ENCODE results near the gene SLC12A5. TPM values are rescaled to one million over a fixed set of nuclear protein-coding genes. Genes with fewer than 3 reads are reported as not detected.
"Not testable (repeated sequence)": the region's sequence is repeated elsewhere in the genome, so short reads cannot be mapped to it uniquely, and the experiment has no call there.

Gene SLC12A5
- 1.3 TPM for polyA plus RNA-seq (ENCODE audit: insufficient read length)

- DNase-seq: no peak
Observed at GRCh38 chr20:46028772-46029371, at the start of gene SLC12A5. SLC12A5 (plus strand) TSS chr20:46029215; CDS start chr20:46029345, 130 bp downstream.

GRCh38 chr20:45981261-45981660 lies 47.8 kb upstream of the SLC12A5 start:
- no peak for DNase-seq

GRCh38 chr20:45983279-45983743 lies 45.7 kb upstream of the SLC12A5 start:
- DNase-seq: no peak

- DNase-seq: no peak
Observed at GRCh38 chr20:45985573-45985972, 43.4 kb upstream of the SLC12A5 start.

- DNase-seq: no peak
Observed at GRCh38 chr20:45987108-45987780, 41.8 kb upstream of the SLC12A5 start.

GRCh38 chr20:45988830-45989229 lies 40.2 kb upstream of the SLC12A5 start:
- not testable (repeated sequence) for DNase-seq

GRCh38 chr20:45991616-45992015 lies 37.4 kb upstream of the SLC12A5 start:
- no peak for DNase-seq

- no peak for DNase-seq
Observed at GRCh38 chr20:45993197-45993951, 35.6 kb upstream of the SLC12A5 start.

GRCh38 chr20:45994761-45995493 lies 34.1 kb upstream of the SLC12A5 start:
- DNase-seq: no peak

GRCh38 chr20:45995495-45996097 lies 33.4 kb upstream of the SLC12A5 start:
- DNase-seq: not testable (repeated sequence)

- DNase-seq: no peak
Observed at GRCh38 chr20:45997187-45997586, 31.8 kb upstream of the SLC12A5 start.

GRCh38 chr20:45998337-45998736 lies 30.7 kb upstream of the SLC12A5 start:
- no peak for DNase-seq

GRCh38 chr20:45998761-45999160 lies 30.3 kb upstream of the SLC12A5 start:
- no peak for DNase-seq

- DNase-seq: no peak
Observed at GRCh38 chr20:45999557-46000261, 29.3 kb upstream of the SLC12A5 start.

- DNase-seq: no peak
Observed at GRCh38 chr20:46000262-46000996, 28.6 kb upstream of the SLC12A5 start.

- no peak for DNase-seq
Observed at GRCh38 chr20:46001498-46001897, 27.5 kb upstream of the SLC12A5 start.

GRCh38 chr20:46002008-46002407 lies 27.0 kb upstream of the SLC12A5 start:
- no peak for DNase-seq

GRCh38 chr20:46004187-46004586 lies 24.8 kb upstream of the SLC12A5 start:
- DNase-seq: no peak

GRCh38 chr20:46004889-46005473 lies 24.0 kb upstream of the SLC12A5 start:
- DNase-seq: no peak

GRCh38 chr20:46006022-46006705 lies 22.9 kb upstream of the SLC12A5 start:
- no peak for DNase-seq

Data from hindlimb muscle (tissue), 1 donor.